H1 (cell line): ENCODE data around the gene HECTD3. TPM values are rescaled to one million over a fixed set of nuclear protein-coding genes. Genes with fewer than 3 reads are reported as not detected.

Experiments used
- CTCF ChIA-PET: fragments of 300-600 bp; sonication (Branson Sonifier 250); formaldehyde crosslinking; loops from one replicate; lab custom pipeline; 2021; ENCODE audit not compliant: partially characterized antibody; lab: Charles Lee
- POLR2A ChIA-PET: fragments of 300-600 bp; sonication (Branson Sonifier 250); formaldehyde crosslinking; loops from one replicate; lab custom pipeline; 2021; ENCODE audit warnings: inconsistent platforms; ENCODE audit not compliant: partially characterized antibody; lab: Charles Lee
- DNase-seq, 2 experiments: peaks; one replicate each; pipeline versions ENCODE4 v3.0.0 to v3.0.0-alpha.2; 2010 to 2022; ENCODE audit warnings: low spot score in 2 of 2, low read depth in 1 of 2, mixed read lengths in 1 of 2
- FAIRE-seq: peaks from 2 replicates; lab custom pipeline; 2011; peaks lifted over from hg19 to GRCh38; lab: Jason Lieb, UNC
- H2AFZ ChIP-seq: 2 replicates; pipeline ENCODE4 v1.8.1; 2012; ENCODE audit warnings: low read length, inconsistent platforms
- H2AK5ac ChIP-seq: 2 replicates; pipeline ENCODE4 v1.6.1; 2013; ENCODE audit warnings: low read depth, low read length
- H2BK120ac ChIP-seq: replicated peaks from 2 replicates; pipeline ENCODE3; 2013; ENCODE audit warnings: low read depth, low read length, inconsistent platforms
- H2BK12ac ChIP-seq: 2 replicates; pipeline ENCODE4 v1.6.1; 2013; ENCODE audit warnings: low read depth, low read length
- H2BK15ac ChIP-seq: 2 replicates; pipeline ENCODE4 v1.6.1; 2013; ENCODE audit warnings: low read length
- H2BK20ac ChIP-seq: 2 replicates; pipeline ENCODE4 v1.6.1; 2013; ENCODE audit warnings: low read length
- H2BK5ac ChIP-seq: 2 replicates; pipeline ENCODE4 v1.6.1; 2013; ENCODE audit warnings: low read depth, low read length
- H3K14ac ChIP-seq: 2 replicates; pipeline ENCODE4 v1.6.1; 2013; ENCODE audit warnings: inconsistent platforms; ENCODE audit not compliant: insufficient read length
- H3K18ac ChIP-seq: 2 replicates; pipeline ENCODE4 v1.6.1; 2013; ENCODE audit warnings: low read length; ENCODE audit errors: extremely low read depth
- H3K23ac ChIP-seq: 2 replicates; pipeline ENCODE4 v1.6.1; 2013; ENCODE audit warnings: inconsistent platforms; ENCODE audit not compliant: insufficient read length
- H3K23me2 ChIP-seq: 2 replicates; pipeline ENCODE4 v1.6.1; 2013; ENCODE audit warnings: low read depth, low read length
- H3K27ac ChIP-seq: 2 replicates; pipeline ENCODE4 v1.6.1; 2011; ENCODE audit warnings: low read depth, low read length, inconsistent platforms
- H3K27me3 ChIP-seq, 4 experiments: replicated peaks in 1 of 4; 1 replicate in 1 of 4; 2 replicates in 3 of 4; pipeline versions ENCODE4 v1.6.1 to v1.8.1; 2011 to 2013; ENCODE audit warnings: low read length in 3 of 4, mild to moderate bottlenecking in 3 of 4, inconsistent platforms in 2 of 4, mixed read lengths in 2 of 4, moderate library complexity in 1 of 4; ENCODE audit not compliant: control insufficient read depth in 3 of 4, insufficient read depth in 3 of 4; ENCODE audit errors: extremely low read depth in 1 of 4
- H3K36me3 ChIP-seq, 4 experiments: 2 replicates each; pipeline versions ENCODE4 v1.6.1 to v1.8.1; 2011 to 2013; ENCODE audit warnings: mild to moderate bottlenecking in 4 of 4, low read length in 3 of 4, moderate library complexity in 2 of 4, control low read depth in 1 of 4, inconsistent platforms in 1 of 4; ENCODE audit not compliant: insufficient read depth in 4 of 4, control insufficient read depth in 2 of 4
- H3K4ac ChIP-seq: replicated peaks from 2 replicates; pipeline ENCODE3; 2013; ENCODE audit warnings: low read length, low read depth, mixed read lengths, inconsistent platforms; ENCODE audit not compliant: insufficient read length
- H3K4me1 ChIP-seq, 4 experiments: replicated peaks in 1 of 4; 1 replicate in 1 of 4; 2 replicates in 3 of 4; pipeline versions ENCODE4 v1.6.1 to v1.8.1; 2011 to 2013; ENCODE audit warnings: low read length in 3 of 4, inconsistent platforms in 2 of 4, mixed read lengths in 1 of 4; ENCODE audit not compliant: insufficient read depth in 4 of 4, control insufficient read depth in 3 of 4
- H3K4me2 ChIP-seq, 2 experiments: 2 replicates each; pipeline versions ENCODE4 v1.6.1 to v1.8.1; 2011 to 2013; ENCODE audit warnings: low read depth in 2 of 2, low read length in 2 of 2, control low read depth in 1 of 2, inconsistent platforms in 1 of 2, mild to moderate bottlenecking in 1 of 2; ENCODE audit not compliant: insufficient read depth in 1 of 2
- H3K4me3 ChIP-seq, 4 experiments: fragments of 200-600, 300-600 bp in 1 of 4; sonication (generic), shearing (Covaris generic), sonication (Bioruptor Twin) in 1 of 4; 2 replicates each; pipeline versions ENCODE4 v1.5.1 to v1.8.1; 2011 to 2016; ENCODE audit warnings: low read length in 4 of 4, low read depth in 3 of 4, control low read depth in 2 of 4, inconsistent platforms in 2 of 4, mild to moderate bottlenecking in 2 of 4, mixed read lengths in 1 of 4, moderate library complexity in 1 of 4; ENCODE audit not compliant: insufficient read depth in 2 of 4; ENCODE audit errors: extremely low read depth in 1 of 4
- H3K56ac ChIP-seq: replicated peaks from 2 replicates; pipeline ENCODE3; 2013; ENCODE audit warnings: low read depth, mild to moderate bottlenecking, mixed read lengths, low read length, inconsistent platforms; ENCODE audit not compliant: insufficient read length
- H3K79me1 ChIP-seq: 2 replicates; pipeline ENCODE4 v1.6.1; 2013; ENCODE audit warnings: low read depth, low read length, control low read depth
- H3K79me2 ChIP-seq, 2 experiments: 2 replicates each; pipeline versions ENCODE4 v1.6.1 to v1.8.1; 2012 to 2013; ENCODE audit warnings: low read length in 2 of 2, mild to moderate bottlenecking in 2 of 2, inconsistent platforms in 1 of 2; ENCODE audit not compliant: insufficient read depth in 2 of 2, control insufficient read depth in 1 of 2
- H3K9ac ChIP-seq, 4 experiments: replicated peaks in 1 of 4; 1 replicate in 1 of 4; 2 replicates in 3 of 4; pipeline versions ENCODE4 v1.6.1 to v1.8.1; 2011 to 2013; ENCODE audit warnings: low read depth in 3 of 4, low read length in 3 of 4, control low read depth in 2 of 4, mild to moderate bottlenecking in 2 of 4, moderate library complexity in 2 of 4, inconsistent platforms in 1 of 4; ENCODE audit errors: extremely low read depth in 1 of 4
- H3K9me3 ChIP-seq, 2 experiments: 2 replicates each; pipeline versions ENCODE4 v1.6.1 to v1.8.1; 2012 to 2013; ENCODE audit warnings: mild to moderate bottlenecking in 2 of 2, moderate library complexity in 2 of 2, control low read depth in 1 of 2, inconsistent platforms in 1 of 2, low read depth in 1 of 2, low read length in 1 of 2, mixed read lengths in 1 of 2; ENCODE audit not compliant: insufficient read depth in 2 of 2
- H4K20me1 ChIP-seq, 2 experiments: replicated peaks in 1 of 2; 2 replicates each; pipeline versions ENCODE3 to v1.8.1; 2011 to 2013; ENCODE audit warnings: inconsistent platforms in 2 of 2, low read length in 2 of 2, mild to moderate bottlenecking in 1 of 2; ENCODE audit not compliant: insufficient read depth in 2 of 2, control insufficient read depth in 1 of 2
- H4K5ac ChIP-seq: 2 replicates; pipeline ENCODE4 v1.6.1; 2013; ENCODE audit warnings: low read length, low read depth, mixed read lengths, inconsistent platforms; ENCODE audit not compliant: insufficient read length
- H4K8ac ChIP-seq: 2 replicates; pipeline ENCODE4 v1.8.0; 2013; ENCODE audit warnings: mild to moderate bottlenecking, moderate library complexity, low read length, inconsistent platforms; ENCODE audit not compliant: insufficient read depth; ENCODE audit errors: extremely low read depth
- H4K91ac ChIP-seq: replicated peaks from 2 replicates; pipeline ENCODE3; 2013; ENCODE audit warnings: low read length, mixed read lengths, inconsistent platforms; ENCODE audit not compliant: insufficient read length
- BCL11A ChIP-seq, 2 experiments: IDR thresholded peaks; one replicate each; pipeline ENCODE4 v1.6.1; 2011; ENCODE audit warnings: low read depth in 2 of 2, low read length in 2 of 2, mild to moderate bottlenecking in 2 of 2
- CREB1 ChIP-seq: IDR thresholded peaks from 2 replicates; pipeline ENCODE4 v1.6.1; 2012; ENCODE audit warnings: inconsistent platforms
- E2F6 ChIP-seq: IDR thresholded peaks from 2 replicates; pipeline ENCODE4 v1.6.1; 2012; ENCODE audit warnings: inconsistent platforms
- KDM4A ChIP-seq: IDR thresholded peaks from one replicate; pipeline ENCODE4 v1.7.1; 2012; ENCODE audit warnings: low read depth, mild to moderate bottlenecking, moderate library complexity, low read length, inconsistent platforms; ENCODE audit not compliant: severe bottlenecking
- MAX ChIP-seq: IDR thresholded peaks from 2 replicates; pipeline ENCODE4 v1.6.1; 2012; ENCODE audit warnings: inconsistent platforms
- POLR2AphosphoS5 ChIP-seq: IDR thresholded peaks from 2 replicates; pipeline ENCODE4 v1.6.1; 2011; ENCODE audit warnings: low read depth, low read length
- RAD21 ChIP-seq, 2 experiments: IDR thresholded peaks in 1 of 2; conservative IDR thresholded peaks in 1 of 2; 2 replicates each; pipeline ENCODE4 v1.6.1; 2011; ENCODE audit warnings: low read depth in 2 of 2, low read length in 2 of 2, improper control_type of control experiment in 1 of 2, inconsistent platforms in 1 of 2, mild to moderate bottlenecking in 1 of 2, moderate library complexity in 1 of 2
- RXRA ChIP-seq: IDR thresholded peaks from 2 replicates; pipeline ENCODE4 v1.6.1; 2011; ENCODE audit warnings: low read depth, mild to moderate bottlenecking, low read length, moderate library complexity; ENCODE audit not compliant: insufficient read depth
- SIRT6 ChIP-seq: IDR thresholded peaks from one replicate; pipeline ENCODE4 v1.7.1; 2012; ENCODE audit warnings: low read length, inconsistent platforms
- SUZ12 ChIP-seq: fragments of 200-600 bp; sonication (generic); IDR thresholded peaks from 2 replicates; pipeline ENCODE4 v1.6.1; 2012; ENCODE audit warnings: mild to moderate bottlenecking, inconsistent platforms, low read length, moderate library complexity, mixed read lengths
- USF2 ChIP-seq: IDR thresholded peaks from 2 replicates; pipeline ENCODE4 v1.6.1; 2011; ENCODE audit warnings: low read length, improper control_type of control experiment
- ZNF274 ChIP-seq: IDR thresholded peaks from 2 replicates; pipeline ENCODE4 v1.7.0; 2012; ENCODE audit warnings: low read length, borderline replicate concordance; ENCODE audit errors: extremely low read depth
- WGBS, 2 experiments: shearing (Covaris generic) in 1 of 2; methylation state at CpG; one replicate each; pipeline versions ENCODE4 v1.1.6 to v1.1.7; 2013 to 2015; ENCODE audit warnings: low lambda C conversion rate in 2 of 2, mixed read lengths in 2 of 2, inconsistent platforms in 1 of 2, low coverage in 1 of 2, missing lambda C conversion rate in 1 of 2; ENCODE audit not compliant: insufficient replicate concordance in 2 of 2, insufficient coverage in 1 of 2, insufficient read length in 1 of 2; ENCODE audit errors: extremely low coverage in 1 of 2, missing lambda C conversion rate in 1 of 2; 5-methylcytosine and 5-hydroxymethylcytosine counted together
- polyA plus RNA-seq, 7 experiments: library from polyadenylated mRNA; depleted of rRNA in 3 of 7; stranded (reverse) in 5 of 7; unstranded in 2 of 7; fragments of >200 nt in 5 of 7; fragments of 200-250 nt in 2 of 7; gene quantifications; 1 replicate in 5 of 7; 2 replicates in 1 of 7; 4 replicates in 1 of 7; pipeline versions ENCODE4 v1.2.1 to v1.2.3, GENCODE V29; 2011 to 2013; ENCODE audit warnings: missing spikeins in 2 of 7, mixed read lengths in 2 of 7
- total RNA-seq: library from RNA; stranded (reverse); fragmentation: NEBNext Ultra II Directional; extraction: Animal tissue kit (Norgen Biotek cat#: 25700); gene quantifications from 2 replicates; pipeline ENCODE4 v1.2.1, GENCODE V29; 2021

HECTD3 gene
- total and polyA plus RNA-seq, 2 of the 8 experiments (the other 6 are each of a cell fraction or from before 2014, with no cell fraction given) = 32.9 to 52.7 TPM

- H2BK12ac ChIP-seq = no peak overlapping the region
- no peaks in the 10 kb centered on the region for H3K79me2 ChIP-seq
- no peaks in the 10 kb centered on the region for H3K23me2 ChIP-seq
- H3K9me3 ChIP-seq = no peaks in the 10 kb centered on the region
- no peak overlapping the region for H2BK120ac ChIP-seq
- no peak overlapping the region for H3K23ac ChIP-seq
- no peak overlapping the region for H2AFZ ChIP-seq
- peaks cover 0 to 1% of the 10 kb centered on the region in 2 experiments for H4K20me1 ChIP-seq
- no peak overlapping the region for H3K56ac ChIP-seq
- peaks cover 0 to 3% (median 0%) of the 10 kb centered on the region in 4 experiments; a peak in 1 of 7 replicates for H3K4me1 ChIP-seq
- no peak overlapping the region for H3K4me3 ChIP-seq
- H3K36me3 ChIP-seq = no peaks in the 10 kb centered on the region
- no peaks in the 10 kb centered on the region for H3K79me1 ChIP-seq
- H4K91ac ChIP-seq = no peak overlapping the region
- ChIA-PET CTCF (no interaction called here), POLR2A (no interaction called here)
- H4K5ac ChIP-seq = no peak overlapping the region
- H4K8ac ChIP-seq = no peak overlapping the region
- H2BK5ac ChIP-seq = no peak overlapping the region
- H3K9ac ChIP-seq = no peak overlapping the region
- no peak overlapping the region for H2BK15ac ChIP-seq
- no peak overlapping the region for H3K18ac ChIP-seq
- no peak overlapping the region for H3K27ac ChIP-seq
- H2AK5ac ChIP-seq = no peak overlapping the region
- H3K4me2 ChIP-seq = no peak overlapping the region
- no peaks in the 10 kb centered on the region for H3K27me3 ChIP-seq
- H3K14ac ChIP-seq = no peak overlapping the region
- 87% methylated on average over 5 of the region's 5 CpGs; no CpG with 5 or more reads in 1 of the 2 experiments for WGBS, 2 experiments
- H2BK20ac ChIP-seq = no peak overlapping the region
- DNase-seq (no peak), FAIRE-seq (no peak)
- H3K4ac ChIP-seq = no peak overlapping the region
- TF ChIP-seq USF2 = no peak
- TF ChIP-seq MAX = no peak
- TF ChIP-seq BCL11A (IDR thresholded peaks at IDR 0.05; ENCODE audit: low read depth in 2 of 2, low read length in 2 of 2) = no peak
- TF ChIP-seq RXRA = no peak
- no peak for TF ChIP-seq ZNF274
- TF ChIP-seq KDM4A = no peak
- no peak for TF ChIP-seq SUZ12
- TF ChIP-seq E2F6 = no peak
- TF ChIP-seq CREB1 = no peak
- TF ChIP-seq SIRT6 = no peak
- TF ChIP-seq RAD21 (IDR thresholded peaks at IDR 0.05 in 1 of 2, conservative IDR thresholded peaks at IDR 0.05 in 1 of 2; ENCODE audit: low read depth in 2 of 2, low read length in 2 of 2) = no peak
- no peak for TF ChIP-seq POLR2AphosphoS5
Measured at GRCh38 chr1:45047032-45047431, 35.9 kb upstream of the HECTD3 start.
